Activated CD4-positive, alpha-beta T cell treated with anti-CD3 and anti-CD28 coated beads, Interleukin-2, Interleukin-6, amounts not matched to agents 100 ng/mL and 50 ng/mL, durations not matched to agents 16 hours and 8 hours (primary cell): ENCODE measurements around the gene CYB5B.
"Not testable (repeated sequence)": the region's sequence is repeated elsewhere in the genome, so short reads cannot be mapped to it uniquely, and the experiment has no call there.

Source experiments
- DNase-seq: peaks from one replicate; pipeline ENCODE4 v3.0.0-alpha.2; 2020

The CYB5B gene

DNA sequence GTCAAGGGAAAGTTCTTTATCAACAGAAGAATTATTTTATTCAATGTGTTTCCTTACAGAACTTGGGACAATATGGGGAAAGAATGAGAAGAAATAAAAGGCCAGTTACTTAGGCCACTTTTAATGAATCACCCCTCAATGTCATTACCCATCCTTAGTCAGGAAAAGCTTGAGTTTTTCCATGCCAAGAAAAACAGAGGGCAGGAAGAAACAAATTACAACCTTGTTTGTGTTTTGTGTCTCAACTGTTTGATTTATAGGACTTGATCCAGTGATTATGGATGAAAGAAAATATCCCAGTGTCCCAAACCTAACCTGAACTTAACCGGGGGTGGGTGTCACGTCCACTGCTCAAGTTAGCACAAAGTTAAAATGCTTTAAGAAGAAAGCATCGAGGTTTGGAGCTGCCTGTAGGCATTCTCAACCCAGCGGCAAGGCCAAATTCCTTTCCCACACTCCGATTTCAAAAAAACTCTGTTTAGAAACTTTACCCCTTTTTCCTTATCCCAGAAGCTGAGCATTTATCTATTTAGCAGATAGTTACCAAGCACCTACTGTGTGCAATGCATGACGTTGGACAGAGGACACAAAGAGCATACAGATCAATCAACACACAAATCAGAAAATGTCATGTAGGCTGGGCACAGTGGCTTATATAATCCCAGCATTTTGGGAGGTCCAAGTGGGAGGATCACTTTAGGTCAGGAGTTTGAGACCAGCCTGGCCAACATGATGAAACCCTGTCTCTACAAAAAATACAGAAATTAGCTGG lies 14.0 kb upstream of the CYB5B start:
- DNase-seq: no peak

DNA sequence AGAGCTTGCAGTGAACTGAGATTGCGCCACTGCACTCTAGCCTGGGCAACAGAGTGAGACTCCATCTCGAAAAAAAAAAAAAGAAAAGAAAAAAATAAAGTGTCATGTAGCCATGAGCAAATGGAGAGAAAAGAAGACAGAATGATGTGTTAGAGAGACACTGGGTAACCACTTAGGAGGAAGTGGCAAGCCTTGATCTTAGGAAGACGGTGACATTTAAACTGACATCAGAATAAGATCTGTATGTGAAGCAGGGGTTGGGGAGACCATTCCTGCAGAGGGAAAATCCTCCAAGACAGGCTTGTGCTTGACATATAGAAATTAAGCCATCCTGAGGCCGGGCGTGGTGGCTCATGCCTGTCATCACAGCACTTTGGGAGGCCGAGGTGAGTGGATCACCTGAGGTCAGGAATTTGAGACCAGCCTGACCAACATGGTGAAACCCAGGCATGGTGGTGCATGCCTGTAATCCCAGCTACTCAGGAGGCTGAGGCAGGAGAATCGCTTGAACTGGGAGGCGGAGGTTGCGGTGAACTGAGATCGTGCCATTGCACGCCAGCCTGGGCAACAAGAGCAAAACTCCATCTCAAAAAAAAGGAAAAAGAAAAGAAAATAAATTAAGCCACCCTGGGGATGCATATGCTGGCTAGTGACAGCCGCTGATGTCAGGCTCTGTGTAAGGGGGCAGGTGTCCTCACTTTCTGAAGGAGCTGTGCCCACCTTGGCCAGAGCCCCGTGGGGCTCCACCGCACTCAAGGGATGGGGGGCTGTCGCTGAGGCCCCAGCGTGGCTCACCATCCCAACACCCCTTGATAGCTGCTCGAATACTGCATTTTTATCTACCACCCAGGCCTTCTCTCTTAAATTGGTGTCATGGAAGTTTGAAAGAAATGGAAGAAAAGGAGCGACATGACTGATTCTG lies 13.1 kb upstream of the CYB5B start:
- no peak for DNase-seq

GRCh38 chr16:69412287-69412686 lies 12.1 kb upstream of the CYB5B start:
- DNase-seq: no peak

GRCh38 chr16:69413045-69413664 lies 11.3 kb upstream of the CYB5B start:
- no peak for DNase-seq

DNA sequence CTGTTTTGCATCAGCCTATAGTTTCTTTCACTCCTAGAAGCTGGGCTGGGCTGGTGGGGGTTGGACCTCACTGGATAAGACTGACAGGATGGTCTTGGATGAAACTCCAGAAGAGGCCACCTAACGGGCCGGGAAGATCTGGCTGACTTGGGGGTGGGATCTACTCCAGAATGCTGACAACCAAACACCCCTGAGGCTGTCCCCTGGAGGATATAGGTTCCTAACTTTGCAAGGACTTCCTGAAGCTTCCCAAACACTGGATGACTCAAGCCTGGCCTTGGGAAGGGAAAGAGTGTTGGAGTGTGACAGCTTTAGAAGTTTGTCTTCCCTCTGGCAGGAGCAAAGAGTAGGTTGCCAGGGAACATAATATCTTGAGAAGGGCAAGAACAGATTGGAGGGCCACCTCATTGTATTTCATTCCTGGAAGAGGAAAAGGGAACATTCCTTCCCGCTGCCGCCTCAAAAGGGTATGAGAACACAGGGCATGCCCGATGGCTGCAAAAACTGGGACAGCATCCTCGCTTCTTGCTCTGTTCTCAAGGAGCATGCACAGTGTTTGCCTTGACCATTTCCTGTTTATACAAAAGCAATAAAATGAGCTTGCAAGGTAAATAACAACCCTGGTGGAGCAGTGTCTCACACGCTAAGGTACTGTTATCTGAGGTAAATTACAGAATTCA lies 6.8 kb upstream of the CYB5B start:
- no peak for DNase-seq

DNA sequence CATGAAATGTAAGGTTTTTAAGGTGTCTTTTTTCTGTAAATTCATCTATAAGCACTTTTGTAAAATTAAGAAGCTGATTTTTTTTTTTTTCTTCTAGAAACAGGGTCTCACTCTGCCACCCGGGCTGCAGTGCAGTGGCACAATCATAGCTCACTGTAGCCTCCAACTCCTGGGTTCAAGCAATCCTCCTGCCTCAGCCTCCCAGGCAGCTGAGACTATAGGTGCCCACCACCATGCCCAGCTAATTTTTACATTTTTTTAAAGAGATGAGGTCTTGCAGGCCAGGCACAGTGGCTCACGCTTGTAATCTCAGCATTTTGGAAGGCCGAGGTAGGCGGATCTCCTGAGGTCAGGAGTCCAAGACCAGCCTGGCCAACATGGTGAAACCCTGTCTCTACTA lies 4.5 kb upstream of the CYB5B start:
- DNase-seq: no peak

DNA sequence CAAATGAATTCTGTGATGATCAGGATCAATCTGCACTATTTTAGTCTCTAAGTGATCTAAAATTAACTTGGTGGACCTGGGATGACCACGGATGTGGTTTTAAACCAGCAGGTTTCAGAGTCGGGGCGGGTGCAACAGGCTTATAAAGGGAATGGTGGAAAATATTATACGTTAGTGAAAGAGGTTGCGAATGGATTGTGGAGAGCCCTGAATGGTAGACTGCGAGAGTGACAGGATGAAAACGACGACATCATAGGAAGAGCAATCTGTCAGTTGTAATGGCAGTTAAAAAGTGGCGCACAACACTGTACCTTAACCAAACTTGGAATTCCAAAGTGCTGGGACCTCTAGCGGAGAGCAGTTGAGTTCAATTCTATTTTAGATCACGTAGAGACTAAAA lies 1.2 kb upstream of the CYB5B start:
- DNase-seq: no peak

- DNase-seq: peak; percentile 28
These were observed 741 bp downstream of the CYB5B start for GRCh38 chr16:69424935-69425784.

GRCh38 chr16:69428652-69429051 lies 4.2 kb downstream of the CYB5B start:
- DNase-seq: no peak

DNA sequence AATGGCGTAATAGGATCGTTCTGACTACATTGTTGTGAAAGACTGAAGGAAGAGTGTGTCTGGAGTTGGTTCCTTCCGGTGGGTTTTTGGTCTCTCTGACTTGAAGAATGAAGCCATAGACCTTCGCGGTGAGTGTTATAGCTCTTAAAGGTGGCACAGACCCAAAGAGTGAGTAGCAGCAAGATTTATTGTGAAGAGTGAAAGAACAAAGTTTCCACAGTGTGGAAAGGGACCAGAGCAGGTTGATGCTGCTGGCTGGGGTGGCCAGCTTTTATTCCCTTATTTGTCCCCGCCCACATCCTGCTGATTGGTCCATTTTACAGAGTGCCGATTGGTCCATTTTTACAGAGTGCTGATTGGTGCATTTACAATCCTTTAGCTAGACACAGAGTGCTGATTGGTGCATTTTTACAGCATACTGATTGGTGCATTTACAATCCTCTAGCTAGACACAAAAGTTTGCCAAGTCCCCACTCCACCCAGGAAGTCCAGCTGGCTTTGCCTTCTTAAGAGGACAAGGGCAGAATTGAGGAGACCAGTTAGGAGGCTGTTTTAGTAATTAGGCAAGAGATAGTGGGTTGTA lies 4.7 kb downstream of the CYB5B start:
- DNase-seq: not testable (repeated sequence)

DNA sequence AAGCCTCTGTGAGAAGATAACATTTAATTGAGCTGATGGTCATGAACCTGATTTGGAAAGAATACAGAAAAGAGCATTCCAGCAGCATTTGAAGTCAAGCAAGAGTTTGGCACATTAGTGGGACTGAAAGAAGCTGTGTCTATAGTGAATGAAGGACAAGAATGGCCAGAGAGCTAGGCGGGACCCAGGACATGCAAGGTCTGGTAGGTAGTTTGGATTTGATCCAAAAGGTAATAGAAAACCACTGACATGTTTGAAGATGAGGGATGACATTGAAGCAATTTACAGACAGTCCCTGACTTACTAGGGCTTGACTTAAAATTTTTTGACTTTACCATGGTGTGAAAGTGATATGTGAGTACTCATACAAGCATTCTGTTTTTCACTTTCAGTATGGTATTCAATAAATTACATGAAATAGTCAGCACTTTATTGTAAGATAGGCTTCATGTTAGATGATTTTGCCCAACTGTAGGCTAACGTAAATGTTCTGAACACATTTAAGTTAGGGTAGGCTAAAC lies 7.6 kb downstream of the CYB5B start:
- DNase-seq: no peak

- DNase-seq: no peak
These were observed 9.6 kb downstream of the CYB5B start for GRCh38 chr16:69434066-69434465.

GRCh38 chr16:69435977-69436820 lies 11.8 kb downstream of the CYB5B start:
- no peak for DNase-seq

DNA sequence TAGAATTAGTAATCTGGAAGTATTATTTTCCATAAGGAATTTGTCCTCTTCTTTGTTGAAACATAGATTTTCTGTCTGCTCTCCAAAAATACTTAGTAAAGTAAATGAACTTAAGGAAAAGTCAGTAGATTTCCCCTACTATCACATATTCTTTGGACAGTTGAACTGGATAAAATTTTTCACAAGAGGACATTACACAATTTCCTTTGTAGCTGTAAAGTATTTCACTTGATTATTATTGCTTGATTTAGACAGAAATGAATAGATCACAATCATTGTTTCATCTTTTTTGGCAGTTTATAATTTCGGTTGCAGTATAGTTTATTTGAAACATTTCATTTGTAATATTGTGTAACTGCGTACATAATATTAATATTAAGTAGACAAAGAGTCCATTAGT lies 12.5 kb downstream of the CYB5B start:
- no peak for DNase-seq

DNA sequence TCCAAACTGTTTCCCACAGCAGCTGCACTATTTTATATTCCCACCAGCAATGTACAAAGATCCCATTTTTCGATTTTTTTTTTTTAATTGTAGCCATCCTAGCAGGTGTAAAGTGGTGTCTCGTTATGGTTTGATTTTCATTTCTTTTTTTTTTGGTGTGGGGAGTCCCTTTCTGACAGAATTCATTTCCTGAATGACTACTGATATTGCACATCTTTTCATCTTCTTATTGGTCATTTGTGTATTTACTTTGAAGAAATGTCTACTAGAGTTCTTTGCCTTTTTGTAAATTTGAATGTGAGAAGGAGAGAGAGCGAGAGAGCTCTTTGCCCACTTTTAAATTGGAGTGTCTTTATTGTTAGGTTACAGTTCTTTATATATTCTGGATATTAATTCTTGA lies 14.0 kb downstream of the CYB5B start:
- DNase-seq: peak; percentile 38

- DNase-seq: no peak
These were observed 15.8 kb downstream of the CYB5B start for GRCh38 chr16:69440250-69440649.

DNA sequence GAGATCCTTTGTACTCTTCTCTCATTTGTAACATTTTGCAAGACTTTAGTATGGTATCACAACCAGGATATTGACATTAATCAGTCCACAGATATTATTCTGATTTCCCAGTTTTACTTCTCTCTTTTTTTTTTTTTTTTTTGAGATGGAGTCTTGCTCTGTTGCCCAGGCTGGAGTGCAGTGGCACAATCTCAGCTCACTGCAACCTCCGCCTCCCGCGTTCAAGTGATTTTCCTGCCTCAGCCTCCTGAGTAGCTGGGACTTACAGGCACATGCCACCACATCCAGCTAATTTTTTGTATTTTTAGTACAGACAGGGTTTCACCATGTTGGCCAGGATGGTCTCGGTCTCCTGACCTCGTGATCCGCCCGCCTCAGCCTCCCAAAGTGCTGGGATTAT lies 16.6 kb downstream of the CYB5B start:
- DNase-seq: not testable (repeated sequence)

GRCh38 chr16:69443927-69444631 lies 19.7 kb downstream of the CYB5B start:
- DNase-seq: no peak

DNA sequence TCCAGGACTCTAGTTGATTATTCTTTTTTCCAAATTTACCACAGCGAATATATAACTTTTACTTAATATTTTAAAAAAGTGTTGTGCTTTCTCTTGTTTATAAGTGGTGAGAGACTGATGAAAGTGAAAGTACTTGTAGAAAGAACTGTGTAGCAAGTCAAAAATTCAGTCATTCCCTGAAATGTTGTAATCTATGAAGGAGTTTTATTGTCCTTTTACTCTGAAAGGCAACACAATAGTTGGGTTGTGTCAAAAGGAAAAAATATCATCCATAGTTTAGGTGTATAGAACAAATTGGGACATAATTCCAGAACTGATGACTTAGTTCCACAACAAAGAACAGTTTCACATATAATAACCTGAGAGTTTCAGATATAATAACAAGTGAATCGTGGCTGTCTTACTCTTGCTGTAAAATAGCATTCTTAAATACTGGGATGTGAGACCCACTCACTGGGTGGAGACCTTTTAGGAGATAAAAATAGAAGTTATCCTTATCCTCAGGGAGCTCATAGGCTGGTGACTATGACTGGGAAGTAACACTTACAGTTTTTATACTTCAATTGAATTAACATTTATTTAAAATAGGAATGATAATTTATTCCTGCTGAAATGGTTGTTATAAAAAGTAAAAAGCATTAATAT lies 20.6 kb downstream of the CYB5B start:
- DNase-seq: peak; percentile 36
